ENCODE results near the gene TRERF1. TPM values are rescaled to one million over a fixed set of nuclear protein-coding genes. Genes with fewer than 3 reads are reported as not detected.

Gene TRERF1
- total and polyA plus RNA-seq, 2 experiments from 2014 or later = 11.2 to 20.6 TPM

GRCh38 chr6:42316981-42317380, 134.7 kb downstream of the TRERF1 start (continued):
- TF ChIP-seq NANOG (IDR thresholded peaks at IDR 0.05; ENCODE audit: borderline replicate concordance) (no peak), JUNB (IDR thresholded peaks at IDR 0.05; ENCODE audit: unreplicated experiment) (no peak), EZH2phosphoT487 (IDR thresholded peaks at IDR 0.05; ENCODE audit: unreplicated experiment) (no peak), CREB1 (CRISPR knock-in tag; IDR thresholded peaks at IDR 0.05; ENCODE audit: low read depth) (no peak), ZNF114 (CRISPR knock-in tag; IDR thresholded peaks at IDR 0.05) (no peak), ZNF331 (CRISPR knock-in tag; IDR thresholded peaks at IDR 0.05; ENCODE audit: low read depth) (no peak), POLR2AphosphoS5 (IDR thresholded peaks at IDR 0.05; ENCODE audit: low read depth) (no peak), STAT1 (IDR thresholded peaks at IDR 0.05; ENCODE audit: unreplicated experiment) (no peak), EZH2 (IDR thresholded peaks at IDR 0.05; ENCODE audit: low read depth, unreplicated experiment) (no peak), ETS1 (IDR thresholded peaks at IDR 0.05) (no peak), CTCF (conservative IDR thresholded peaks at IDR 0.05; ENCODE audit: low read depth in 2 of 2) (no peak)

GRCh38 chr6:42315991-42316970, 135.4 kb downstream of the TRERF1 start:
- H3K4me3 Mint-ChIP-seq = no peak overlapping the region; the same call in 2 of the 3 replicates
- TF ChIP-seq CREB1 (CRISPR knock-in tag; IDR thresholded peaks at IDR 0.05; ENCODE audit: low read depth) (no peak), NANOG (IDR thresholded peaks at IDR 0.05; ENCODE audit: borderline replicate concordance) (no peak), ZNF114 (CRISPR knock-in tag; IDR thresholded peaks at IDR 0.05) (no peak), REST (IDR thresholded peaks at IDR 0.05; ENCODE audit: unreplicated experiment) (no peak), EZH2phosphoT487 (IDR thresholded peaks at IDR 0.05; ENCODE audit: unreplicated experiment) (no peak), CTCF (conservative IDR thresholded peaks at IDR 0.05; ENCODE audit: low read depth in 2 of 2) (no peak), JUNB (IDR thresholded peaks at IDR 0.05; ENCODE audit: unreplicated experiment) (no peak)

More at GRCh38 chr6:42315991-42316970, 135.4 kb downstream of the TRERF1 start:
- peak overlapping the region; percentile 63 for H3K27ac Mint-ChIP-seq
- peaks cover 68% of the 10 kb centered on the region for H3K79me2 ChIP-seq (replicated peaks; ENCODE audit: insufficient read depth)
- H3K9me3 Mint-ChIP-seq = no peaks in the 10 kb centered on the region
- H3K4me1 Mint-ChIP-seq = peaks cover 40% of the 10 kb centered on the region
- H2AFZ ChIP-seq = no peak overlapping the region
- no peak overlapping the region; the same call in 1 of the 2 replicates for H3K4me2 ChIP-seq
- peaks cover 24% of the 10 kb centered on the region for H4K20me1 ChIP-seq (replicated peaks; ENCODE audit: insufficient read depth)
- peaks cover 9% of the 10 kb centered on the region for H3K27me3 Mint-ChIP-seq (ENCODE audit: insufficient read depth, low read depth, poor library complexity)
- no peaks in the 10 kb centered on the region for H3K36me3 ChIP-seq (ENCODE audit: insufficient read depth)
- H3K36me3 Mint-ChIP-seq (ENCODE audit: low read depth) = peaks cover 3% of the 10 kb centered on the region; the same call in 2 of the 3 replicates
- H3K27me3 ChIP-seq (ENCODE audit: insufficient read depth) = no peaks in the 10 kb centered on the region
- H3K4me1 ChIP-seq (ENCODE audit: insufficient read depth) = peaks cover 33% of the 10 kb centered on the region
- no peaks in the 10 kb centered on the region for H3K9me2 ChIP-seq (ENCODE audit: insufficient read depth)
- H3F3A ChIP-seq (replicated peaks; ENCODE audit: low read depth) = no peaks in the 10 kb centered on the region
- H3K4me3 ChIP-seq = no peak overlapping the region
- H3K27ac ChIP-seq (ENCODE audit: low read depth) = peak overlapping the region; percentile 41; the same call in 1 of the 2 replicates
- DNase-seq (ENCODE audit: low spot score) = peak; percentile 44
- peak; percentile 49 for ATAC-seq

Measured in GM23338 (cell line).